HG03060 (cell line): ENCODE results near the gene NME3.
"Not testable (repeated sequence)": the region's sequence is repeated elsewhere in the genome, so short reads cannot be mapped to it uniquely, and the experiment has no call there.

ENCODE experiments used
- ATAC-seq: cut with Tn5 transposase; IDR thresholded peaks from one replicate; pipeline ENCODE4 v1.9.1; 2021; ENCODE audit warnings: low read depth, moderate number of reproducible peaks; ENCODE audit not compliant: unreplicated experiment

The NME3 gene

GRCh38 chr16:1771188-1771863 is at the start of gene NME3:
Gene NME3, minus strand, starts transcription at chr16:1771543. Its CDS starts 9 bp downstream, at chr16:1771534.
- ATAC-seq = no peak

- no peak for ATAC-seq
Measured at GRCh38 chr16:1820946-1821290, 49.6 kb upstream of the NME3 start.

GRCh38 chr16:1820096-1820945 is 49.0 kb upstream of the NME3 start:
- ATAC-seq = no peak

GRCh38 chr16:1819611-1820010 is 48.3 kb upstream of the NME3 start:
- no peak for ATAC-seq

GRCh38 chr16:1818873-1819525 is 47.7 kb upstream of the NME3 start:
- no peak for ATAC-seq

- ATAC-seq = no peak
Measured at GRCh38 chr16:1818204-1818872, 47.0 kb upstream of the NME3 start.

GRCh38 chr16:1817716-1818115 is 46.4 kb upstream of the NME3 start:
- no peak for ATAC-seq

GRCh38 chr16:1817276-1817589 is 45.9 kb upstream of the NME3 start:
- no peak for ATAC-seq

GRCh38 chr16:1816396-1817275 is 45.3 kb upstream of the NME3 start:
- no peak for ATAC-seq

GRCh38 chr16:1815461-1815860 is 44.1 kb upstream of the NME3 start:
- ATAC-seq = no peak

- no peak for ATAC-seq
Measured at GRCh38 chr16:1812732-1813163, 41.4 kb upstream of the NME3 start.

- ATAC-seq = no peak
Measured at GRCh38 chr16:1810536-1810935, 39.2 kb upstream of the NME3 start.

- no peak for ATAC-seq
Measured at GRCh38 chr16:1810106-1810505, 38.8 kb upstream of the NME3 start.

GRCh38 chr16:1809281-1809801 is 38.0 kb upstream of the NME3 start:
- ATAC-seq = no peak

GRCh38 chr16:1808691-1809090 is 37.3 kb upstream of the NME3 start:
- no peak for ATAC-seq

GRCh38 chr16:1807626-1808025 is 36.3 kb upstream of the NME3 start:
- no peak for ATAC-seq

GRCh38 chr16:1800701-1801100 is 29.4 kb upstream of the NME3 start:
- no peak for ATAC-seq

GRCh38 chr16:1799263-1799662 is 27.9 kb upstream of the NME3 start:
- ATAC-seq = not testable (repeated sequence)

GRCh38 chr16:1794908-1795666 is 23.7 kb upstream of the NME3 start:
- ATAC-seq = no peak
